Kidney tubule cell (primary cell): ENCODE data around the gene CHRNG.
A peak's percentile ranks its signal among the peaks of the same experiment; 100 is the strongest.

Experiments
- DNase-seq: peaks from one replicate; pipeline ENCODE4 v3.0.0-alpha.2; 2018; ENCODE audit warnings: low spot score

CHRNG gene

GRCh38 chr2:232577841-232578240 lies 38.3 kb downstream of the CHRNG start:
- no peak for DNase-seq

- no peak for DNase-seq
Measured at GRCh38 chr2:232578626-232579025, 39.1 kb downstream of the CHRNG start.

- DNase-seq: no peak
Measured at GRCh38 chr2:232580648-232580981, 41.1 kb downstream of the CHRNG start.

- peak; percentile 30 for DNase-seq
Measured at GRCh38 chr2:232581725-232582124, 42.2 kb downstream of the CHRNG start.

- DNase-seq: no peak
Measured at GRCh38 chr2:232584238-232584637, 44.7 kb downstream of the CHRNG start.

GRCh38 chr2:232586943-232587505 lies 47.5 kb downstream of the CHRNG start:
- no peak for DNase-seq

GRCh38 chr2:232587512-232587911 lies 48.0 kb downstream of the CHRNG start:
- DNase-seq: no peak

- no peak for DNase-seq
Measured at GRCh38 chr2:232588031-232588430, 48.5 kb downstream of the CHRNG start.

- peak; percentile 78 for DNase-seq
Measured at GRCh38 chr2:232588680-232589585, 49.4 kb downstream of the CHRNG start.

GRCh38 chr2:232592772-232593395 lies 53.4 kb downstream of the CHRNG start:
- peak; percentile 97 for DNase-seq

GRCh38 chr2:232593982-232594381 lies 54.5 kb downstream of the CHRNG start:
- DNase-seq: no peak
